ENCODE results near the gene BLVRB.

GRCh38 chr19:40418040-40418439 lies 47.5 kb downstream of the BLVRB start:
- TF ChIP-seq MAX (CRISPR knock-in tag; IDR thresholded peaks at IDR 0.05) (no peak), CTCF (IDR thresholded peaks at IDR 0.05) (no peak), SMAD3 (CRISPR knock-in tag; IDR thresholded peaks at IDR 0.05; ENCODE audit: borderline replicate concordance) (no peak)
